HG03135 (cell line): ENCODE results near the gene RHOT2.
A peak's percentile ranks its signal among the peaks of the same experiment; 100 is the strongest.

Source experiments
- ATAC-seq: cut with Tn5 transposase; IDR thresholded peaks from one replicate; pipeline ENCODE4 v1.9.1; 2021; ENCODE audit warnings: mild to moderate bottlenecking, moderate library complexity; ENCODE audit not compliant: unreplicated experiment

The RHOT2 gene

GRCh38 chr16:647173-647902, 20.6 kb upstream of the RHOT2 start:
- no peak for ATAC-seq

- ATAC-seq = no peak
Measured at GRCh38 chr16:648071-648780, 19.7 kb upstream of the RHOT2 start.

- ATAC-seq = peak; percentile 68
Measured at GRCh38 chr16:648781-649589, 18.9 kb upstream of the RHOT2 start, which contains the start of gene WDR90. Gene WDR90 (plus strand): TSS chr16:649365. CDS start chr16:649417, 52 bp downstream.

GRCh38 chr16:649631-650030, 18.3 kb upstream of the RHOT2 start:
- no peak for ATAC-seq

GRCh38 chr16:651844-652243, 16.1 kb upstream of the RHOT2 start:
- no peak for ATAC-seq

- no peak for ATAC-seq
Measured at GRCh38 chr16:652454-653305, 15.3 kb upstream of the RHOT2 start.

- no peak for ATAC-seq
Measured at GRCh38 chr16:654034-654433, 13.9 kb upstream of the RHOT2 start.

GRCh38 chr16:657487-657886, 10.4 kb upstream of the RHOT2 start:
- ATAC-seq = no peak

- ATAC-seq = no peak
Measured at GRCh38 chr16:658679-659571, 9.0 kb upstream of the RHOT2 start.

GRCh38 chr16:659618-660017, 8.3 kb upstream of the RHOT2 start:
- ATAC-seq = no peak

- ATAC-seq = no peak
Measured at GRCh38 chr16:660132-660458, 7.8 kb upstream of the RHOT2 start.

GRCh38 chr16:660459-661183, 7.3 kb upstream of the RHOT2 start:
- ATAC-seq = no peak

GRCh38 chr16:661184-661821, 6.6 kb upstream of the RHOT2 start:
- ATAC-seq = no peak

GRCh38 chr16:662095-662494, 5.8 kb upstream of the RHOT2 start:
- no peak for ATAC-seq

GRCh38 chr16:662597-662996, 5.3 kb upstream of the RHOT2 start:
- no peak for ATAC-seq

- ATAC-seq = no peak
Measured at GRCh38 chr16:666572-666971, 1.4 kb upstream of the RHOT2 start.

- no peak for ATAC-seq
Measured at GRCh38 chr16:667113-667779, 686 bp upstream of the RHOT2 start.

- no peak for ATAC-seq
Measured at GRCh38 chr16:668519-669171, 713 bp downstream of the RHOT2 start.
